VCaP (cell line): ENCODE data around the gene GRK1.

Experiments
- H3K27ac ChIP-seq: fragments of 450-650 bp; 2 replicates; pipeline ENCODE4 v1.5.1; 2017
- TF ChIP-seq, protein P1 (sequence below): fragments of 450-650 bp; conservative IDR thresholded peaks from 2 replicates; pipeline ENCODE4 v1.5.1; 2017; ENCODE audit warnings: mild to moderate bottlenecking, moderate library complexity

The GRK1 gene

DNA sequence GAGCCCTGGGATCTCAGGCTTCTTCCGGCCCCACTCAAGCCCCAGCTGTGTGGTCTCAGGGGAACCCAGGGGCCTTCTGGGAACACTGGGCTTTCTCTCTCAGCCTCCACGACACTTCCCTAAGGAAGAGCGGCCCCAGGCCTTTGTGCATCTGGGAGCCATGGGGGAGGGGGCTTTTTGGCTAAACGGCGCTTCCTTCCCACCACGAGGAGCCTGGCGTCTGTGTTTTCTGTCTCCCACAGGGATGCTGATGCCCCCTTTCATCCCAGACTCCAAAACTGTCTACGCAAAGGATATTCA, 67.8 kb downstream of the GRK1 start:
- TF ChIP-seq, protein P1, sequence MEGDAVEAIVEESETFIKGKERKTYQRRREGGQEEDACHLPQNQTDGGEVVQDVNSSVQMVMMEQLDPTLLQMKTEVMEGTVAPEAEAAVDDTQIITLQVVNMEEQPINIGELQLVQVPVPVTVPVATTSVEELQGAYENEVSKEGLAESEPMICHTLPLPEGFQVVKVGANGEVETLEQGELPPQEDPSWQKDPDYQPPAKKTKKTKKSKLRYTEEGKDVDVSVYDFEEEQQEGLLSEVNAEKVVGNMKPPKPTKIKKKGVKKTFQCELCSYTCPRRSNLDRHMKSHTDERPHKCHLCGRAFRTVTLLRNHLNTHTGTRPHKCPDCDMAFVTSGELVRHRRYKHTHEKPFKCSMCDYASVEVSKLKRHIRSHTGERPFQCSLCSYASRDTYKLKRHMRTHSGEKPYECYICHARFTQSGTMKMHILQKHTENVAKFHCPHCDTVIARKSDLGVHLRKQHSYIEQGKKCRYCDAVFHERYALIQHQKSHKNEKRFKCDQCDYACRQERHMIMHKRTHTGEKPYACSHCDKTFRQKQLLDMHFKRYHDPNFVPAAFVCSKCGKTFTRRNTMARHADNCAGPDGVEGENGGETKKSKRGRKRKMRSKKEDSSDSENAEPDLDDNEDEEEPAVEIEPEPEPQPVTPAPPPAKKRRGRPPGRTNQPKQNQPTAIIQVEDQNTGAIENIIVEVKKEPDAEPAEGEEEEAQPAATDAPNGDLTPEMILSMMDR, result no peak
- no peak overlapping the region for H3K27ac ChIP-seq

DNA sequence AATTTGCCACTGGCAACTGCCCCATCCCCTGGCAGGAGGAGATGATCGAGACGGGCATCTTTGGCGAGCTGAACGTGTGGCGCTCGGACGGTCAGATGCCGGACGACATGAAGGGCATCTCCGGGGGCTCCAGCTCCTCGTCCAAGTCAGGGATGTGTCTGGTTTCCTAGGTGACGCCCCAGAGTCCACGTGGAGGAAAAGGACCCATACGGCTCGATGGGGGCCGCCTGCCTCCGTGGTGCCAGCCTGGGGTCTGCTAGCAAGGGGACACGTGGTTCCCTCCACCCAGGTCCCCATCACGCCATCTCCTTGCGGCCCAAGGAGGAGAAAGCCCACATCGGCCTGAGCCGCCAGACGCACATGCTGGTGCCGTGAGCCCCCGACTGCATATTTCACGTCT, 68.2 kb downstream of the GRK1 start:
- TF ChIP-seq, protein P1, result no peak
- no peak overlapping the region for H3K27ac ChIP-seq

DNA sequence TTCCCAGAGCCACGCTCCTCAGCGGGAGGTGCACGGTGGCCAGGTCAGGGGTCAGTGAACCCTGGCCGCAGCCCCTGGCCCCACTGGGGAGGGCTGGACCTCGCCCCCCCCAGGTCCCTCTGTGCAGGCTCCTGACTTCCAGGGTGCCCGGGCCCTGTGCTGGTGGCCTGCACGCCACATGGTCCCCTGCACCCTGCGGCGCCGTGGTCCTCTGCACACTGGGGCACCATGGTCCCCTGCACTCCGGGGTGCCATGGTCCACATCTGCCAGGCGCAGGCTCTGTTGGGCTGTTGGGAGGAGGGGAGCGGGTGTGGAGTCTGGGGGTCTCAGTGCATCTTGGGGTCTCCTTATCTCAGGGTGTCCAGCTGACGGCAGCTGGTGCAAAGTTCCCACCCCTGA, 68.7 kb downstream of the GRK1 start:
- H3K27ac ChIP-seq, result no peak overlapping the region
- TF ChIP-seq, protein P1, result no peak

GRCh38 chr13:113736258-113736731, 69.3 kb downstream of the GRK1 start:
- no peak overlapping the region for H3K27ac ChIP-seq
- TF ChIP-seq, protein P1, result no peak

DNA sequence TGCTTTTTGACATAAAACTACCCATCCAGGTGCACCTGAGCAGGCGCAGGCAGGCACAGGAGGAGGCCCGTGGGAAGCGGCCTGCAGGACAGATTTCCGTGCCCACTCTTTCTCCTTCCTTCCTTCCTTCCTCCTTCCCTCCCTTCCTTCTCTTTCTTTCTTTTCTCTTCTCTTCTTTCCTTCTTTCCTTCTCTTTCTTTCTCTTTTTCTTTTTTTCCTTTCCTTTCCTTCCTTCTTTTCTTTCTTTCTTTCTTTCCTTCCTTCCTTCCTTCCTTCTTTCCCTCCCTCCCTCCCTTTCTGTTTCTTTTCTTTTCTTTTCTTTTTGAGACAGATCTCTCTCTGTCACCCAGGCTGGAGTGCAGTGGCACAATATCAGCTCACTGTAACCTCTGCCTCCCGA, 70.8 kb downstream of the GRK1 start:
- TF ChIP-seq, protein P1, result no peak
- H3K27ac ChIP-seq, result no peak overlapping the region

- no peak overlapping the region for H3K27ac ChIP-seq
- TF ChIP-seq, protein P1, result no peak
Measured at GRCh38 chr13:113739527-113740285, 72.7 kb downstream of the GRK1 start.

DNA sequence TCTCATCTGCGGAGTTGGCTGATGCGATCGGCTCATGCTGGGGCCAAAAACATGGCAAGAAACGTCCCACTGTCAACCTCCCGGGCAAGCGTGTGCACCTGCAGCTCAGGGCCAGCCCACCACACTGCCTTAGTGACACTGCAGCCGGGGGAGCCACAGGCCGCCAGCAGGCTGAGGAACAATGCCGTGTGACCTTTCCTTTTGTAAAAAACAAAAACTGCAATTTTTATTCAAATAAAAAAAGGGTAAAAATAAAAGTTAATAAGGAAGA, 73.2 kb downstream of the GRK1 start:
- H3K27ac ChIP-seq, result no peak overlapping the region

More for the DNA sequence above, 73.2 kb downstream of the GRK1 start:
- TF ChIP-seq, protein P1, result no peak
